Measurements from ENCODE around the gene TNFRSF11A.

The TNFRSF11A gene

GRCh38 chr18:62324917-62325805 lies at the start of gene TNFRSF11A:
TSS of gene TNFRSF11A (plus strand) at chr18:62325310. CDS start at chr18:62325353, 43 bp downstream.
- DNase-seq (ENCODE audit: low read depth in 2 of 2), result peak; percentile 54 to 71

- no peak for DNase-seq (ENCODE audit: low read depth in 2 of 2)
Observed at GRCh38 chr18:62277045-62277444, 48.1 kb upstream of the TNFRSF11A start.

GRCh38 chr18:62279561-62279960 lies 45.5 kb upstream of the TNFRSF11A start:
- no peak for DNase-seq (ENCODE audit: low read depth in 2 of 2)

- no peak for DNase-seq (ENCODE audit: low read depth in 2 of 2)
Observed at GRCh38 chr18:62280058-62280457, 45.1 kb upstream of the TNFRSF11A start.

GRCh38 chr18:62280786-62281185 lies 44.3 kb upstream of the TNFRSF11A start:
- DNase-seq (ENCODE audit: low read depth in 2 of 2), result no peak

GRCh38 chr18:62281684-62282083 lies 43.4 kb upstream of the TNFRSF11A start:
- DNase-seq (ENCODE audit: low read depth in 2 of 2), result no peak

- DNase-seq (ENCODE audit: low read depth in 2 of 2), result no peak
Observed at GRCh38 chr18:62282188-62282629, 42.9 kb upstream of the TNFRSF11A start.

- no peak for DNase-seq (ENCODE audit: low read depth in 2 of 2)
Observed at GRCh38 chr18:62284637-62285036, 40.5 kb upstream of the TNFRSF11A start.

- DNase-seq (ENCODE audit: low read depth in 2 of 2), result no peak
Observed at GRCh38 chr18:62285281-62285680, 39.8 kb upstream of the TNFRSF11A start.

- DNase-seq (ENCODE audit: low read depth in 2 of 2), result no peak
Observed at GRCh38 chr18:62287781-62288664, 37.1 kb upstream of the TNFRSF11A start.

- DNase-seq (ENCODE audit: low read depth in 2 of 2), result no peak
Observed at GRCh38 chr18:62288665-62289008, 36.5 kb upstream of the TNFRSF11A start.

- DNase-seq (ENCODE audit: low read depth in 2 of 2), result no peak
Observed at GRCh38 chr18:62289047-62289446, 36.1 kb upstream of the TNFRSF11A start.

GRCh38 chr18:62294073-62294472 lies 31.0 kb upstream of the TNFRSF11A start:
- DNase-seq (ENCODE audit: low read depth in 2 of 2), result no peak

- DNase-seq (ENCODE audit: low read depth in 2 of 2), result no peak
Observed at GRCh38 chr18:62300359-62300963, 24.6 kb upstream of the TNFRSF11A start.

GRCh38 chr18:62301322-62301721 lies 23.8 kb upstream of the TNFRSF11A start:
- no peak for DNase-seq (ENCODE audit: low read depth in 2 of 2)

- no peak for DNase-seq (ENCODE audit: low read depth in 2 of 2)
Observed at GRCh38 chr18:62312851-62313250, 12.3 kb upstream of the TNFRSF11A start.

GRCh38 chr18:62318228-62319180 lies 6.6 kb upstream of the TNFRSF11A start:
- no peak for DNase-seq (ENCODE audit: low read depth in 2 of 2)

GRCh38 chr18:62321201-62321600 lies 3.9 kb upstream of the TNFRSF11A start:
- DNase-seq (ENCODE audit: low read depth in 2 of 2), result no peak

- DNase-seq (ENCODE audit: low read depth in 2 of 2), result no peak
Observed at GRCh38 chr18:62323483-62324180, 1.5 kb upstream of the TNFRSF11A start.

- DNase-seq (ENCODE audit: low read depth in 2 of 2), result no peak
Observed at GRCh38 chr18:62324181-62324828, 805 bp upstream of the TNFRSF11A start.
